Thyroid gland (tissue), 4 donors: ENCODE results near the gene CCN5. TPM values are rescaled to one million over a fixed set of nuclear protein-coding genes. Genes with fewer than 3 reads are reported as not detected.

Experiments used
- DNase-seq, 2 donors: peaks; one replicate each; pipeline ENCODE4 v3.0.0-alpha.2; 2019
- H3K27ac ChIP-seq, 3 donors: fragments of 200-600 bp; sonication (generic); 1 replicate in 2 of 3; 2 replicates in 1 of 3; pipeline ENCODE4 v1.5.1; 2016 to 2019; ENCODE audit warnings: mild to moderate bottlenecking in 1 of 3, moderate library complexity in 1 of 3
- H3K27me3 ChIP-seq: fragments of 200-600 bp; sonication (generic); one replicate; pipeline ENCODE4 v1.5.1; 2019
- H3K36me3 ChIP-seq, 2 donors: fragments of 200-600 bp; sonication (generic); one replicate each; pipeline ENCODE4 v1.5.1; 2016 to 2019
- H3K4me1 ChIP-seq, 2 donors: fragments of 200-600 bp; sonication (generic); one replicate each; pipeline ENCODE4 v1.5.1; 2017 to 2019
- H3K4me3 ChIP-seq, 3 donors: fragments of 200-600 bp; sonication (generic); replicated peaks in 1 of 3; 1 replicate in 2 of 3; 2 replicates in 1 of 3; pipeline ENCODE4 v1.5.1; 2016; ENCODE audit warnings: mild to moderate bottlenecking in 1 of 3
- H3K9me3 ChIP-seq: fragments of 200-600 bp; sonication (generic); one replicate; pipeline ENCODE4 v1.5.1; 2017
- POLR2A ChIP-seq, 2 donors: fragments of 450-650 bp; IDR thresholded peaks; one replicate each; pipeline ENCODE4 v1.6.1; 2017; ENCODE audit warnings: antibody characterized with exemption in 2 of 2, mild to moderate bottlenecking in 2 of 2, moderate library complexity in 1 of 2
- WGBS, 2 donors: methylation state at CpG; one replicate each; pipeline ENCODE4 v1.1.5; 2017; 5-methylcytosine and 5-hydroxymethylcytosine counted together
- intact Hi-C: fragments of 100-400 bp; cut with DNase I; formaldehyde crosslinking; loops from one replicate; pipeline ENCODE4 v1.15.1; 2023
- total RNA-seq, 4 donors: library from RNA; depleted of rRNA; stranded (reverse); fragments of >200 nt; gene quantifications; one replicate each; pipeline ENCODE4 v1.2.3, GENCODE V29; 2016
- TF ChIP-seq, protein P1 (sequence below), 6 experiments: fragments of 200-600 bp in 3 of 6; fragments of 450-650 bp in 3 of 6; sonication (generic) in 3 of 6; IDR thresholded peaks; one replicate each; pipeline ENCODE4 v1.5.1; 2016 to 2019; ENCODE audit warnings: antibody characterized with exemption in 6 of 6, mild to moderate bottlenecking in 2 of 6, inconsistent platforms in 1 of 6, moderate library complexity in 1 of 6

CCN5 gene
- total RNA-seq, 4 donors from 2014 or later: 4.7 to 47.6 (median 26.6) TPM

DNA sequence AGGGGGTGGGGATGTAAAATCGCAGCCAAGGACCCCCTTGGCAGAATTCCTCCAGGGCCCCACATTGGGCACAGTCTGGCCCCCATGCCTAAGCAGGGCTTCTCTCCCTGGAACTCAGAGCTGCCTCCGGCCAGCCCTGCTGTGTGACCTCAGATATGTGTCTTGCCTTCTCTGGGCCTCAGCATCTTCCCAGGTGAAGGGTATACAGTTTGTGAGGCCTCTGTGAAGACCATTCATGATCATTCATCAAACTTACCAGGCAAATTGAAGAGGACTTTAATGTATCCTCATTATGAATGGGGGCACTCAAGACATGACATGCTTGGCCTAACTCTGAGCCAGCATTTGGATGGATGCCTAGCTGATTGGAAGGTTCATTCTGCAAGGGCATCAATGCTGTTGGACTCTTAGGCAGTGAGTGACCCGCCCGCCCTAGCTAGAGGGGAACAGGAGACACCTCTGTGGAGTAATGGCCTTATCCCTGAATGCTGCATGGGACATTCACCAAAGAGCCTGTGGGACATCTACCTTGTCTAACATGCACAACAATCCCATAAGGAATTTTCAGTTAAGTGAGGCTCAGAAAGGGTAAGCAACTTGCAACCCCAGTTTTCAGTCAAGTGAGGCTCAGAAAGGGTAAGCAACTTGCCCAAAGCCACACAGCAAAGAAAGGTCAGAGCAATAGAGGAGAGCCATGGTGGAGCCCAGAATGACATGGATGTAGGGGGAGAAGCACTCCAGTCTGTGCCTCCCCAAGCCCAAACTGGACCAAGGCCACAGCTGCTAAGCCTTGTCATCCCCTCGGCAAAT, 535 bp downstream of the CCN5 start:
- DNase-seq: no peak
- no peaks in the 10 kb centered on the region for H3K27me3 ChIP-seq
- H3K4me1 ChIP-seq: peaks cover 10 to 17% of the 10 kb centered on the region in 2 donors
- no peaks in the 10 kb centered on the region for H3K9me3 ChIP-seq
- no peak overlapping the region for H3K4me3 ChIP-seq
- no peaks in the 10 kb centered on the region for H3K36me3 ChIP-seq
- 76 to 94% methylated on average over 5 of the region's 5 CpGs for WGBS, 2 donors
- H3K27ac ChIP-seq: no peak overlapping the region
- TF ChIP-seq, protein P1, sequence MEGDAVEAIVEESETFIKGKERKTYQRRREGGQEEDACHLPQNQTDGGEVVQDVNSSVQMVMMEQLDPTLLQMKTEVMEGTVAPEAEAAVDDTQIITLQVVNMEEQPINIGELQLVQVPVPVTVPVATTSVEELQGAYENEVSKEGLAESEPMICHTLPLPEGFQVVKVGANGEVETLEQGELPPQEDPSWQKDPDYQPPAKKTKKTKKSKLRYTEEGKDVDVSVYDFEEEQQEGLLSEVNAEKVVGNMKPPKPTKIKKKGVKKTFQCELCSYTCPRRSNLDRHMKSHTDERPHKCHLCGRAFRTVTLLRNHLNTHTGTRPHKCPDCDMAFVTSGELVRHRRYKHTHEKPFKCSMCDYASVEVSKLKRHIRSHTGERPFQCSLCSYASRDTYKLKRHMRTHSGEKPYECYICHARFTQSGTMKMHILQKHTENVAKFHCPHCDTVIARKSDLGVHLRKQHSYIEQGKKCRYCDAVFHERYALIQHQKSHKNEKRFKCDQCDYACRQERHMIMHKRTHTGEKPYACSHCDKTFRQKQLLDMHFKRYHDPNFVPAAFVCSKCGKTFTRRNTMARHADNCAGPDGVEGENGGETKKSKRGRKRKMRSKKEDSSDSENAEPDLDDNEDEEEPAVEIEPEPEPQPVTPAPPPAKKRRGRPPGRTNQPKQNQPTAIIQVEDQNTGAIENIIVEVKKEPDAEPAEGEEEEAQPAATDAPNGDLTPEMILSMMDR (IDR thresholded peaks at IDR 0.05): no peak
- TF ChIP-seq POLR2A (IDR thresholded peaks at IDR 0.05): no peak
- intact Hi-C loops: no loop called here

- TF ChIP-seq, protein P1 (IDR thresholded peaks at IDR 0.05): no peak
- no peak for TF ChIP-seq POLR2A (IDR thresholded peaks at IDR 0.05)
- 82 to 91% methylated on average over 12 to 13 of the region's 13 CpGs for WGBS, 2 donors
- H3K36me3 ChIP-seq: no peaks in the 10 kb centered on the region
- intact Hi-C loops: no loop called here
- DNase-seq: no peak
- peak overlapping the region in 2 of 3 donors; percentile 8 to 10 for H3K27ac ChIP-seq
- no peaks in the 10 kb centered on the region for H3K9me3 ChIP-seq
- no peak overlapping the region for H3K4me3 ChIP-seq
- H3K27me3 ChIP-seq: no peaks in the 10 kb centered on the region
- H3K4me1 ChIP-seq: peaks cover 12 to 25% of the 10 kb centered on the region in 2 donors
These were observed 1.3 kb downstream of the CCN5 start for GRCh38 chr20:44716309-44717106.

GRCh38 chr20:44717986-44718385, 2.8 kb downstream of the CCN5 start:
- no peak for TF ChIP-seq POLR2A (IDR thresholded peaks at IDR 0.05)
- TF ChIP-seq, protein P1 (IDR thresholded peaks at IDR 0.05): no peak
- H3K4me3 ChIP-seq: no peak overlapping the region
- H3K27me3 ChIP-seq: no peaks in the 10 kb centered on the region
- no peaks in the 10 kb centered on the region for H3K36me3 ChIP-seq
- no peaks in the 10 kb centered on the region for H3K9me3 ChIP-seq
- 77 to 88% methylated on average over 6 to 10 of the region's 10 CpGs for WGBS, 2 donors
- no peak for DNase-seq
- H3K27ac ChIP-seq: no peak overlapping the region
- intact Hi-C loops: no loop called here
- H3K4me1 ChIP-seq: peaks cover 12 to 28% of the 10 kb centered on the region in 2 donors

- TF ChIP-seq, protein P1 (IDR thresholded peaks at IDR 0.05): no peak
- no peak for TF ChIP-seq POLR2A (IDR thresholded peaks at IDR 0.05)
- H3K27me3 ChIP-seq: no peaks in the 10 kb centered on the region
- H3K4me3 ChIP-seq: no peak overlapping the region
- WGBS, 2 donors: 94 to 95% methylated on average over 8 to 9 of the region's 19 CpGs
- DNase-seq: no peak
- H3K4me1 ChIP-seq: peaks cover 5 to 20% of the 10 kb centered on the region in 2 donors
- intact Hi-C loops: no loop called here
- H3K9me3 ChIP-seq: no peaks in the 10 kb centered on the region
- peak overlapping the region in 2 of 3 donors; percentile 39 to 49 for H3K27ac ChIP-seq
- no peaks in the 10 kb centered on the region for H3K36me3 ChIP-seq
These were observed 4.7 kb downstream of the CCN5 start for GRCh38 chr20:44719841-44720240.

GRCh38 chr20:44720621-44720996, 5.4 kb downstream of the CCN5 start:
- Histone ChIP-seq H3K4me3 (no peak overlapping the region), H3K4me1 (peaks cover 4 to 18% of the 10 kb centered on the region in 2 donors), H3K9me3 (no peaks in the 10 kb centered on the region), H3K27ac (peak overlapping the region; percentile 4 to 71 (median 49)), H3K36me3 (no peaks in the 10 kb centered on the region), H3K27me3 (no peaks in the 10 kb centered on the region)
- 14 to 33% methylated on average over 6 to 7 of the region's 7 CpGs for WGBS, 2 donors
- TF ChIP-seq, protein P1 (IDR thresholded peaks at IDR 0.05): no peak
- no peak for TF ChIP-seq POLR2A (IDR thresholded peaks at IDR 0.05)
- intact Hi-C loops: no loop called here
- DNase-seq: peak; percentile 83 to 92
